ENCODE measurements around the gene FCHSD2. TPM values are rescaled to one million over a fixed set of nuclear protein-coding genes. Genes with fewer than 3 reads are reported as not detected.
"Not testable (repeated sequence)": the region's sequence is repeated elsewhere in the genome, so short reads cannot be mapped to it uniquely, and the experiment has no call there.

The FCHSD2 gene
- total and polyA plus RNA-seq, 4 donors: 7.6 to 18.7 (median 9.9) TPM

DNA sequence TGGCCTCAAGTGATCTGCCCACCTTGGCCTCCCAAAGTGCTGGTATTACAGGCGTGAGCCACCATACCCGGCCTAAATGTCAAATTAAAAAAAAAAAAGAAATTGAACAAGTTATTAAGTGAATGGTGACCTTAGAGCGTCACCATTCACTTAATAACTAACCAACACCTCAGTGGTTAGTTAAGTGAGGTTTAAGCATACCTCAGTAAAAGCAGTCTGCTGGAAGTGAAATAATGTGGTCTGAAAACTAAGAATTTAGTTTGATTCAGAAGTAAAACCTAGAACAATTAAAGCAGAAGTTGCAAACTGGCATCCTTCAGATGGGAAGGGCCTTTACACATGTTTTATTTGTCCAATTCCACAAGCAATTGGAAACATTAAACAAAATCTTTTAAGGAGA is 71.5 kb downstream of the FCHSD2 start (continued):
- TF ChIP-seq CTCF (IDR thresholded peaks at IDR 0.05; ENCODE audit: low read depth, low read length, missing input control) (no peak), EGR1 (IDR thresholded peaks at IDR 0.05; ENCODE audit: low read depth in 2 of 2) (no peak)

GRCh38 chr11:73061857-73062424 is 80.2 kb downstream of the FCHSD2 start:
- not testable (repeated sequence) for H3K36me3 ChIP-seq (ENCODE audit: control insufficient read depth in 4 of 4, insufficient read depth in 3 of 4, low read depth in 1 of 4, low read length in 3 of 4); H3K4me3 ChIP-seq (ENCODE audit: low read depth in 1 of 3, low read length in 3 of 3); H3K27me3 ChIP-seq (ENCODE audit: control insufficient read depth in 4 of 4, insufficient read depth in 4 of 4, low read length in 3 of 4); H3K9me3 ChIP-seq (ENCODE audit: control insufficient read depth in 4 of 4, low read length in 3 of 4); H3K27ac ChIP-seq (ENCODE audit: low read depth in 1 of 2, low read length in 2 of 2); DNase-seq (ENCODE audit: low spot score); H3K9ac ChIP-seq (ENCODE audit: low read depth in 1 of 2, low read length in 2 of 2); H3K4me1 ChIP-seq (ENCODE audit: control insufficient read depth in 4 of 4, insufficient read depth in 4 of 4, low read length in 3 of 4)
- WGBS: 90% methylated on average over 3 of the region's 3 CpGs

DNA sequence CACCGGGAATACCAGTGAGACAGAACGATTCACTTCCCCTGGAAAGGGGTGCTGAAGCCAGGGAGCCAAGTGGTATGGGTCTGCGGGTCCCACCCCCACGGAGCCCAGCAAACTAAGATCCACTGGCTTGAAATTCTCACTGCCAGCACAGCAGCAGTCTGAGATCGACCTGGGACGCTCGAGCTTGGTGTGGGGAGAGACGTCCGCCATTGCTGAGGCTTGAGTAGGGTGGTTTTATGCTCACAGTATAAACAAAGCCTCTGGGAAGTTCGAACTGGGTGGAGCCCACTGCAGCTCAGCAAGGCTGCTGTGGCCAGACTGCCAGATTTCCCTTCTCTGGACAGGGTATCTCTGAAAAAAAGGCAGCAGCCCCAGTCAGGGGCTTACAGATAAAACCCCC is 80.7 kb downstream of the FCHSD2 start:
- H3K27ac ChIP-seq (ENCODE audit: low read depth in 1 of 2, low read length in 2 of 2); H3K27me3 ChIP-seq (ENCODE audit: control insufficient read depth in 4 of 4, insufficient read depth in 4 of 4, low read length in 3 of 4); H3K36me3 ChIP-seq (ENCODE audit: control insufficient read depth in 4 of 4, insufficient read depth in 3 of 4, low read depth in 1 of 4, low read length in 3 of 4); DNase-seq (ENCODE audit: low spot score); H3K9ac ChIP-seq (ENCODE audit: low read depth in 1 of 2, low read length in 2 of 2); H3K4me1 ChIP-seq (ENCODE audit: control insufficient read depth in 4 of 4, insufficient read depth in 4 of 4, low read length in 3 of 4); H3K4me3 ChIP-seq (ENCODE audit: low read depth in 1 of 3, low read length in 3 of 3); H3K9me3 ChIP-seq (ENCODE audit: control insufficient read depth in 4 of 4, low read length in 3 of 4): not testable (repeated sequence)
- 90% methylated on average over 10 of the region's 10 CpGs for WGBS

- peaks cover 0 to 3% (median 0%) of the 10 kb centered on the region in 4 donors for H3K36me3 ChIP-seq (ENCODE audit: control insufficient read depth in 4 of 4, insufficient read depth in 3 of 4, low read depth in 1 of 4, low read length in 3 of 4)
- no peaks in the 10 kb centered on the region for H3K27me3 ChIP-seq (ENCODE audit: control insufficient read depth in 4 of 4, insufficient read depth in 4 of 4, low read length in 3 of 4)
- no peak for DNase-seq (ENCODE audit: low spot score)
- H3K27ac ChIP-seq (ENCODE audit: low read depth in 1 of 2, low read length in 2 of 2): no peak overlapping the region
- no peak overlapping the region for H3K4me3 ChIP-seq (ENCODE audit: low read depth in 1 of 3, low read length in 3 of 3)
- TF ChIP-seq CTCF (IDR thresholded peaks at IDR 0.05; ENCODE audit: low read depth, low read length, missing input control): no peak
- TF ChIP-seq EGR1 (IDR thresholded peaks at IDR 0.05; ENCODE audit: low read depth in 2 of 2): no peak
- TF ChIP-seq TAF1 (conservative IDR thresholded peaks at IDR 0.05): no peak
- TF ChIP-seq FOXA2 (IDR thresholded peaks at IDR 0.05): no peak
- TF ChIP-seq ATF3 (IDR thresholded peaks at IDR 0.05): no peak
- TF ChIP-seq, protein P1, sequence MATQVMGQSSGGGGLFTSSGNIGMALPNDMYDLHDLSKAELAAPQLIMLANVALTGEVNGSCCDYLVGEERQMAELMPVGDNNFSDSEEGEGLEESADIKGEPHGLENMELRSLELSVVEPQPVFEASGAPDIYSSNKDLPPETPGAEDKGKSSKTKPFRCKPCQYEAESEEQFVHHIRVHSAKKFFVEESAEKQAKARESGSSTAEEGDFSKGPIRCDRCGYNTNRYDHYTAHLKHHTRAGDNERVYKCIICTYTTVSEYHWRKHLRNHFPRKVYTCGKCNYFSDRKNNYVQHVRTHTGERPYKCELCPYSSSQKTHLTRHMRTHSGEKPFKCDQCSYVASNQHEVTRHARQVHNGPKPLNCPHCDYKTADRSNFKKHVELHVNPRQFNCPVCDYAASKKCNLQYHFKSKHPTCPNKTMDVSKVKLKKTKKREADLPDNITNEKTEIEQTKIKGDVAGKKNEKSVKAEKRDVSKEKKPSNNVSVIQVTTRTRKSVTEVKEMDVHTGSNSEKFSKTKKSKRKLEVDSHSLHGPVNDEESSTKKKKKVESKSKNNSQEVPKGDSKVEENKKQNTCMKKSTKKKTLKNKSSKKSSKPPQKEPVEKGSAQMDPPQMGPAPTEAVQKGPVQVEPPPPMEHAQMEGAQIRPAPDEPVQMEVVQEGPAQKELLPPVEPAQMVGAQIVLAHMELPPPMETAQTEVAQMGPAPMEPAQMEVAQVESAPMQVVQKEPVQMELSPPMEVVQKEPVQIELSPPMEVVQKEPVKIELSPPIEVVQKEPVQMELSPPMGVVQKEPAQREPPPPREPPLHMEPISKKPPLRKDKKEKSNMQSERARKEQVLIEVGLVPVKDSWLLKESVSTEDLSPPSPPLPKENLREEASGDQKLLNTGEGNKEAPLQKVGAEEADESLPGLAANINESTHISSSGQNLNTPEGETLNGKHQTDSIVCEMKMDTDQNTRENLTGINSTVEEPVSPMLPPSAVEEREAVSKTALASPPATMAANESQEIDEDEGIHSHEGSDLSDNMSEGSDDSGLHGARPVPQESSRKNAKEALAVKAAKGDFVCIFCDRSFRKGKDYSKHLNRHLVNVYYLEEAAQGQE (IDR thresholded peaks at IDR 0.05): no peak
- TF ChIP-seq HNF4A (conservative IDR thresholded peaks at IDR 0.05): no peak
- no peak for TF ChIP-seq RAD21 (IDR thresholded peaks at IDR 0.05)
- no peak for TF ChIP-seq JUND (IDR thresholded peaks at IDR 0.05)
- no peak for TF ChIP-seq YY1 (IDR thresholded peaks at IDR 0.05)
- TF ChIP-seq SP1 (IDR thresholded peaks at IDR 0.05): no peak
- TF ChIP-seq GABPA (IDR thresholded peaks at IDR 0.05 in 1 of 2, conservative IDR thresholded peaks at IDR 0.05 in 1 of 2): no peak
- TF ChIP-seq MAX (IDR thresholded peaks at IDR 0.05): no peak
- peaks cover 1 to 8% (median 4%) of the 10 kb centered on the region in 4 donors for H3K4me1 ChIP-seq (ENCODE audit: control insufficient read depth in 4 of 4, insufficient read depth in 4 of 4, low read length in 3 of 4)
- no peak overlapping the region for H3K9ac ChIP-seq (ENCODE audit: low read depth in 1 of 2, low read length in 2 of 2)
- WGBS: 99% methylated on average over 1 of the region's 1 CpG
- no peaks in the 10 kb centered on the region for H3K9me3 ChIP-seq (ENCODE audit: control insufficient read depth in 4 of 4, low read length in 3 of 4)
These were observed 82.2 kb downstream of the FCHSD2 start for GRCh38 chr11:73059915-73060314.

Data from liver (tissue), 9 donors.